GM23248 (cell line): Measurements from ENCODE around the gene KCNJ6. TPM values are rescaled to one million over a fixed set of nuclear protein-coding genes. Genes with fewer than 3 reads are reported as not detected.

Experiments
- DNase-seq: peaks from one replicate; pipeline ENCODE4 v3.0.0-alpha.2; 2015
- H2AFZ ChIP-seq: fragments of 200-600 bp; sonication (generic); 2 replicates; pipeline ENCODE4 v1.6.1; 2016; ENCODE audit warnings: antibody characterized with exemption
- H3F3A ChIP-seq: fragments of 200-600 bp; sonication (generic); 2 replicates; pipeline ENCODE4 v1.6.1; 2016; ENCODE audit warnings: mild to moderate bottlenecking, antibody characterized with exemption, mixed run types; ENCODE audit not compliant: insufficient read depth
- H3K27ac ChIP-seq: fragments of 200-600 bp; sonication (generic); 2 replicates; pipeline ENCODE4 v1.5.1; 2016; ENCODE audit warnings: mild to moderate bottlenecking
- H3K27me3 ChIP-seq: fragments of 200-600 bp; sonication (generic); replicated peaks from 2 replicates; pipeline ENCODE4 v1.6.1; 2016; ENCODE audit warnings: mild to moderate bottlenecking; ENCODE audit not compliant: insufficient read depth
- H3K36me3 ChIP-seq: fragments of 200-600 bp; sonication (generic); 2 replicates; pipeline ENCODE4 v1.6.1; 2016; ENCODE audit warnings: low read depth, mild to moderate bottlenecking
- H3K4me1 ChIP-seq: fragments of 200-600 bp; sonication (generic); 2 replicates; pipeline ENCODE4 v1.6.1; 2016; ENCODE audit warnings: mild to moderate bottlenecking; ENCODE audit not compliant: insufficient read depth
- H3K4me2 ChIP-seq: fragments of 200-600 bp; sonication (generic); one replicate; pipeline ENCODE4 v1.6.1; 2016; ENCODE audit warnings: mild to moderate bottlenecking; ENCODE audit not compliant: unreplicated experiment
- H3K4me3 ChIP-seq: fragments of 200-600 bp; sonication (generic); 2 replicates; pipeline ENCODE4 v1.5.1; 2016; ENCODE audit warnings: mild to moderate bottlenecking
- H3K79me2 ChIP-seq: fragments of 200-600 bp; sonication (generic); 2 replicates; pipeline ENCODE4 v1.6.1; 2016; ENCODE audit warnings: mild to moderate bottlenecking; ENCODE audit not compliant: insufficient read depth
- H3K9ac ChIP-seq: fragments of 200-600 bp; sonication (generic); 2 replicates; pipeline ENCODE4 v1.6.1; 2016; ENCODE audit warnings: mild to moderate bottlenecking
- H3K9me2 ChIP-seq: fragments of 200-600 bp; sonication (generic); 2 replicates; pipeline ENCODE4 v1.6.1; 2016; ENCODE audit warnings: mixed run types, mild to moderate bottlenecking, moderate library complexity; ENCODE audit not compliant: insufficient read depth
- H3K9me3 ChIP-seq: fragments of 200-600 bp; sonication (generic); one replicate; pipeline ENCODE4 v1.6.1; 2017; ENCODE audit warnings: low read depth
- H4K20me1 ChIP-seq: fragments of 200-600 bp; sonication (generic); 2 replicates; pipeline ENCODE4 v1.6.0; 2016; ENCODE audit not compliant: insufficient read depth
- EZH2 ChIP-seq: fragments of 200-600 bp; sonication (generic); IDR thresholded peaks from 2 replicates; pipeline ENCODE4 v1.6.1; 2018; ENCODE audit warnings: antibody characterized with exemption, mild to moderate bottlenecking; ENCODE audit not compliant: insufficient read depth, poor library complexity, severe bottlenecking
- EZH2phosphoT487 ChIP-seq: fragments of 200-600 bp; sonication (generic); IDR thresholded peaks from 2 replicates; pipeline ENCODE4 v1.6.1; 2018; ENCODE audit warnings: antibody characterized with exemption, moderate library complexity, mild to moderate bottlenecking, low read depth; ENCODE audit not compliant: insufficient read depth
- WGBS, 2 experiments: methylation state at CpG; one replicate each; pipeline ENCODE4 v1.1.6; 2015 to 2017; ENCODE audit warnings: low lambda C conversion rate in 2 of 2, low coverage in 1 of 2; ENCODE audit errors: missing lambda C conversion rate in 2 of 2; 5-methylcytosine and 5-hydroxymethylcytosine counted together
- in situ Hi-C: fragments of 300-500 bp; cut with MboI; formaldehyde crosslinking; loops from 2 replicates; pipeline ENCODE4 v1.15.0; 2020
- polyA plus RNA-seq: library from polyadenylated mRNA; unstranded; fragments of >200 nt; fragmentation: Nextera tagmentation; extraction: Ambion mirVana; gene quantifications from 2 replicates; pipeline ENCODE4 v1.2.1, GENCODE V29; 2016
- total RNA-seq: library from RNA; depleted of rRNA; stranded (reverse); fragments of >200 nt; shearing (Covaris generic); gene quantifications from 2 replicates; pipeline ENCODE4 v1.2.3, GENCODE V29; 2014

KCNJ6 gene
- total and polyA plus RNA-seq, 2 experiments from 2014 or later, result 0.11 TPM; not detected in 1

- no peak for DNase-seq
- Histone ChIP-seq H3K4me1 (peaks cover 16% of the 10 kb centered on the region; the same call in 1 of the 2 replicates), H4K20me1 (no peaks in the 10 kb centered on the region), H3K36me3 (no peaks in the 10 kb centered on the region), H3K9me3 (no peaks in the 10 kb centered on the region), H3K27me3 (no peaks in the 10 kb centered on the region), H3K9ac (no peak overlapping the region), H3K4me2 (no peak overlapping the region), H3K4me3 (no peak overlapping the region), H2AFZ (no peak overlapping the region), H3F3A (no peaks in the 10 kb centered on the region), H3K9me2 (no peaks in the 10 kb centered on the region), H3K79me2 (no peaks in the 10 kb centered on the region), H3K27ac (no peak overlapping the region)
- in situ Hi-C loops, result no loop called here
- WGBS, 2 experiments, result 81 to 90% methylated on average over 2 of the region's 2 CpGs
- TF ChIP-seq EZH2phosphoT487 (no peak), EZH2 (no peak)
These were observed 145.8 kb downstream of the KCNJ6 start for GRCh38 chr21:37770461-37770860.

- H3K4me1 ChIP-seq, result peaks cover 16% of the 10 kb centered on the region; the same call in 1 of the 2 replicates
- H3K9me3 ChIP-seq, result no peaks in the 10 kb centered on the region
- H3K4me2 ChIP-seq, result no peak overlapping the region
- no peaks in the 10 kb centered on the region for H3K27me3 ChIP-seq
- H3F3A ChIP-seq, result no peaks in the 10 kb centered on the region
- H3K4me3 ChIP-seq, result no peak overlapping the region
- whole genome bisulfite sequencing, 2 experiments, result 5 to 33% methylated on average over 1 of the region's 1 CpG
- no peak overlapping the region for H3K27ac ChIP-seq
- no peaks in the 10 kb centered on the region for H3K9me2 ChIP-seq
- no peak overlapping the region for H3K9ac ChIP-seq
- no peaks in the 10 kb centered on the region for H4K20me1 ChIP-seq
- no peaks in the 10 kb centered on the region for H3K36me3 ChIP-seq
- no peaks in the 10 kb centered on the region for H3K79me2 ChIP-seq
- no peak for DNase-seq
- in situ Hi-C loops, result no loop called here
- no peak for TF ChIP-seq EZH2
- TF ChIP-seq EZH2phosphoT487, result no peak
- H2AFZ ChIP-seq, result no peak overlapping the region
These were observed 146.6 kb downstream of the KCNJ6 start for GRCh38 chr21:37769656-37770055.

GRCh38 chr21:37767984-37768383 is 148.3 kb downstream of the KCNJ6 start:
- peak overlapping the region; percentile 35; the same call in 1 of the 2 replicates for H2AFZ ChIP-seq
- TF ChIP-seq EZH2, result no peak
- no peak for TF ChIP-seq EZH2phosphoT487
- WGBS, 2 experiments, result 27 to 29% methylated on average over 5 of the region's 5 CpGs

GRCh38 chr21:37766129-37766528 is 150.1 kb downstream of the KCNJ6 start:
- Histone ChIP-seq H3K36me3 (no peaks in the 10 kb centered on the region), H3K27ac (no peak overlapping the region), H3K4me2 (no peak overlapping the region), H4K20me1 (no peaks in the 10 kb centered on the region), H3K4me3 (no peak overlapping the region), H3K9ac (no peak overlapping the region), H3K9me2 (no peaks in the 10 kb centered on the region), H3F3A (no peaks in the 10 kb centered on the region), H3K79me2 (no peaks in the 10 kb centered on the region), H3K27me3 (no peaks in the 10 kb centered on the region), H3K4me1 (peaks cover 7% of the 10 kb centered on the region; the same call in 1 of the 2 replicates), H2AFZ (no peak overlapping the region), H3K9me3 (no peaks in the 10 kb centered on the region)
- no peak for TF ChIP-seq EZH2phosphoT487
- TF ChIP-seq EZH2, result no peak
- DNase-seq, result no peak
- in situ Hi-C loops, result no loop called here
- WGBS, 2 experiments, result 51 to 59% methylated on average over 5 of the region's 5 CpGs

More at GRCh38 chr21:37767984-37768383, 148.3 kb downstream of the KCNJ6 start:
- no peaks in the 10 kb centered on the region for H3K79me2 ChIP-seq
- H3K27me3 ChIP-seq, result no peaks in the 10 kb centered on the region
- no peak overlapping the region for H3K4me3 ChIP-seq
- no peaks in the 10 kb centered on the region for H3K36me3 ChIP-seq
- H3K4me1 ChIP-seq, result peaks cover 16% of the 10 kb centered on the region; the same call in 1 of the 2 replicates
- H3F3A ChIP-seq, result no peaks in the 10 kb centered on the region
- DNase-seq, result peak; percentile 62
- no peaks in the 10 kb centered on the region for H3K9me3 ChIP-seq
- H3K9me2 ChIP-seq, result no peaks in the 10 kb centered on the region
- H3K9ac ChIP-seq, result no peak overlapping the region
- no peaks in the 10 kb centered on the region for H4K20me1 ChIP-seq
- no peak overlapping the region for H3K27ac ChIP-seq
- in situ Hi-C loops, result no loop called here
- H3K4me2 ChIP-seq, result no peak overlapping the region
